Pancreas (tissue), 10 donors: ENCODE measurements around the gene GNAQ. TPM values are rescaled to one million over a fixed set of nuclear protein-coding genes. Genes with fewer than 3 reads are reported as not detected.

Source experiments
- ATAC-seq, 4 donors: fragments of 200-7000 bp; cut with Tn5 transposase; one replicate each; pipeline versions ENCODE4 v1.8.0 to v1.9.1; 2020; ENCODE audit warnings: mild to moderate bottlenecking in 4 of 4, moderate library complexity in 4 of 4
- DNase-seq, 6 donors: peaks; one replicate each; pipeline ENCODE4 v3.0.0-alpha.2; 2020
- FAIRE-seq: peaks from 2 replicates; lab custom pipeline; 2012; peaks lifted over from hg19 to GRCh38; lab: Jason Lieb, UNC
- H3K27ac ChIP-seq, 4 donors: fragments of 200-600 bp; sonication (generic); 1 replicate in 3 of 4; 2 replicates in 1 of 4; pipeline versions ENCODE4 v1.5.0 to v1.8.0; 2020
- H3K27me3 ChIP-seq, 4 donors: fragments of 200-600 bp; one replicate each; pipeline ENCODE4 v1.8.0; 2021
- H3K36me3 ChIP-seq, 3 donors: fragments of 200-600 bp; sonication (generic) in 1 of 3; one replicate each; pipeline versions ENCODE4 v1.5.0 to v1.8.0; 2020 to 2021
- H3K4me1 ChIP-seq, 3 donors: fragments of 200-600 bp; one replicate each; pipeline ENCODE4 v1.8.0; 2021
- H3K4me3 ChIP-seq, 4 donors: fragments of 200-600 bp; sonication (generic) in 2 of 4; one replicate each; pipeline versions ENCODE4 v1.5.0 to v1.8.0; 2020 to 2021
- H3K9me3 ChIP-seq, 4 donors: fragments of 200-600 bp; one replicate each; pipeline ENCODE4 v1.8.0; 2021
- CTCF ChIP-seq, 4 donors: fragments of 200-600 bp; sonication (generic) in 3 of 4; IDR thresholded peaks; one replicate each; pipeline versions ENCODE4 v1.5.0 to v1.8.0; 2021; ENCODE audit warnings: antibody characterized with exemption in 4 of 4
- WGBS, 2 donors: extraction: QIAGEN DNeasy Blood & Tissue Kit; methylation state at CpG; one replicate each; pipeline ENCODE4 v1.1.7; 2013; 5-methylcytosine and 5-hydroxymethylcytosine counted together
- intact Hi-C, 3 donors: fragments of 100-400 bp; cut with DNase I; formaldehyde crosslinking; loops; one replicate each; pipeline versions ENCODE4 v1.11.1 to v1.14.2; 2022
- polyA plus RNA-seq, 2 donors: library from polyadenylated mRNA; stranded (reverse); fragments of 200-250 nt; gene quantifications; one replicate each; pipeline ENCODE4 v1.2.3, GENCODE V29; 2013
- total RNA-seq, 6 donors: library from RNA; stranded (reverse); fragmentation: NEBNext Ultra II Directional in 4 of 6; extraction: Animal tissue kit (Norgen Biotek cat#: 25700) in 4 of 6; gene quantifications; one replicate each; pipeline versions ENCODE4 v1.2.1 to v1.2.4, GENCODE V29; 2021 to 2023
- donor health status: healthy with polysubstance abuse.
- donor health status: DM: no; HTN: no; CAD: no; lungs with moderate emphysema.
- donor health status: DM: no; HTN: no; CAD: no.
- donor health status: control.
- donor health status: control.
- donor health status: Bipolar disorder and iron deficiency.
- donor health status: DM: yes; HTN: yes; CAD: no.
- donor health status: DM: no; HTN: no; CAD: no.
- donor health status: DM: no; HTN: no; CAD: no.
- donor health status: DM: yes; HTN: yes; CAD: no.

The GNAQ gene
- total and polyA plus RNA-seq, 8 donors = 6.7 to 33.8 (median 18.2) TPM

GRCh38 chr9:77892955-77893514 is 138.6 kb downstream of the GNAQ start:
- TF ChIP-seq CTCF (IDR thresholded peaks at IDR 0.05) = no peak
- Histone ChIP-seq H3K36me3 (no peaks in the 10 kb centered on the region), H3K9me3 (no peaks in the 10 kb centered on the region), H3K27me3 (no peaks in the 10 kb centered on the region), H3K4me3 (no peak overlapping the region), H3K27ac (no peak overlapping the region), H3K4me1 (no peaks in the 10 kb centered on the region)
- intact Hi-C loops = no loop called here
- WGBS, 2 donors = 90 to 94% methylated on average over 3 of the region's 3 CpGs
- no peak for FAIRE-seq
- no peak for ATAC-seq
- DNase-seq = no peak

GRCh38 chr9:77892171-77892570 is 139.4 kb downstream of the GNAQ start:
- H3K27me3 ChIP-seq = no peaks in the 10 kb centered on the region
- H3K9me3 ChIP-seq = no peaks in the 10 kb centered on the region
- TF ChIP-seq CTCF (IDR thresholded peaks at IDR 0.05) = no peak
- DNase-seq (no peak), FAIRE-seq (no peak), ATAC-seq (no peak)
- no peak overlapping the region for H3K4me3 ChIP-seq
- no peak overlapping the region for H3K27ac ChIP-seq
- WGBS, 2 donors = 77 to 78% methylated on average over 1 of the region's 1 CpG
- peaks cover 0 to 4% (median 0%) of the 10 kb centered on the region in 3 donors for H3K4me1 ChIP-seq
- intact Hi-C loops = no loop called here
- H3K36me3 ChIP-seq = no peaks in the 10 kb centered on the region

- intact Hi-C loops = no loop called here
- no peak for FAIRE-seq
- H3K36me3 ChIP-seq = no peaks in the 10 kb centered on the region
- TF ChIP-seq CTCF (IDR thresholded peaks at IDR 0.05) = no peak
- H3K27me3 ChIP-seq = no peaks in the 10 kb centered on the region
- no peak overlapping the region for H3K4me3 ChIP-seq
- DNase-seq = no peak
- H3K4me1 ChIP-seq = peaks cover 0 to 4% (median 0%) of the 10 kb centered on the region in 3 donors
- H3K9me3 ChIP-seq = no peaks in the 10 kb centered on the region
- WGBS, 2 donors = 83 to 87% methylated on average over 8 of the region's 8 CpGs
- no peak for ATAC-seq
- H3K27ac ChIP-seq = no peak overlapping the region
These were observed 140.3 kb downstream of the GNAQ start for GRCh38 chr9:77891128-77891800.

GRCh38 chr9:77887662-77888061 is 143.9 kb downstream of the GNAQ start:
- no peak for TF ChIP-seq CTCF (IDR thresholded peaks at IDR 0.05)
- Histone ChIP-seq H3K36me3 (no peaks in the 10 kb centered on the region), H3K27me3 (no peaks in the 10 kb centered on the region), H3K4me1 (peaks cover 0 to 4% (median 0%) of the 10 kb centered on the region in 3 donors), H3K4me3 (no peak overlapping the region), H3K27ac (no peak overlapping the region), H3K9me3 (no peaks in the 10 kb centered on the region)
- FAIRE-seq (no peak), DNase-seq (no peak), ATAC-seq (no peak)
- WGBS, 2 donors = 56 to 58% methylated on average over 2 of the region's 2 CpGs
- intact Hi-C loops = no loop called here

GRCh38 chr9:77885104-77885672 is 146.4 kb downstream of the GNAQ start:
- ATAC-seq (no peak), FAIRE-seq (no peak), DNase-seq (no peak)
- Histone ChIP-seq H3K9me3 (no peaks in the 10 kb centered on the region), H3K4me1 (peaks cover 0 to 4% (median 0%) of the 10 kb centered on the region in 3 donors), H3K36me3 (no peaks in the 10 kb centered on the region), H3K27ac (no peak overlapping the region), H3K4me3 (no peak overlapping the region), H3K27me3 (no peaks in the 10 kb centered on the region)
- intact Hi-C loops = no loop called here
- no peak for TF ChIP-seq CTCF (IDR thresholded peaks at IDR 0.05)
- 89 to 92% methylated on average over 3 of the region's 3 CpGs for WGBS, 2 donors
